ENCODE measurements around the gene EFHC1.
A peak's percentile ranks its signal among the peaks of the same experiment; 100 is the strongest.

EFHC1 gene

DNA sequence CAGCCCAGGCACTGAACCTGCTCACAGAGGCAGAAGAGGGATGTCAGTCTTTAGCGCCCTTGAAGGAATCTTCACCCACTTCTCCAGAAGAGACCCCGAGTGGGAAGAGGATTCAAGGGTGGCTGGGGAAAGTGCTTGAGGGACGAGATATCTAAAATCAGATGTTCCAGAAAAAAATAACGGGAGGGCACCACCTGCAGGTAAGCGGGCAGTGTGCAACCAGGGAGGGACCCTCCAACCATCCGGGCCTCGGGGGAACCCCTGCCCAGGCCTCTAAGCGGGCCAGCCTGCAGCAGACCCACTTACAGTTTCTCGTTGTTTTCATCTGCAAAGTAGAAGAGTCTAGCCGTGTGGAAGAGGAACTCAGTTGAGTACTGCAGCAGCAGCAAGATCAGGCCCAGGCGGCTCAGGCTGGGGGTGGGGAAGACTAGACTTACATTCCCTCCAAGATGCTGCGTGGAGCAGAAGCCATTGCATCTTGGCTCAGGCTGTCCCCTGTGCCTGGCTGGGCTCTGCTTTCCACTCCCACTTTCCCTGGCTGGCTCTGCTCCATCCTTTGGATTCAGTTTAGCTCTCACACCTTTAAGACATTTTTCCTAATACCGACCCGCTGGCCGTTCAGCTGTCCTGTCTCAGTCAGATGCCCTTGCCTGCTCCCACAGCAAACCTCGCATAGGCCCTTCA lies 85.7 kb downstream of the EFHC1 start:
- DNase-seq, result no peak

- DNase-seq, result no peak
Observed at GRCh38 chr6:52506476-52506875, 86.3 kb downstream of the EFHC1 start.

DNA sequence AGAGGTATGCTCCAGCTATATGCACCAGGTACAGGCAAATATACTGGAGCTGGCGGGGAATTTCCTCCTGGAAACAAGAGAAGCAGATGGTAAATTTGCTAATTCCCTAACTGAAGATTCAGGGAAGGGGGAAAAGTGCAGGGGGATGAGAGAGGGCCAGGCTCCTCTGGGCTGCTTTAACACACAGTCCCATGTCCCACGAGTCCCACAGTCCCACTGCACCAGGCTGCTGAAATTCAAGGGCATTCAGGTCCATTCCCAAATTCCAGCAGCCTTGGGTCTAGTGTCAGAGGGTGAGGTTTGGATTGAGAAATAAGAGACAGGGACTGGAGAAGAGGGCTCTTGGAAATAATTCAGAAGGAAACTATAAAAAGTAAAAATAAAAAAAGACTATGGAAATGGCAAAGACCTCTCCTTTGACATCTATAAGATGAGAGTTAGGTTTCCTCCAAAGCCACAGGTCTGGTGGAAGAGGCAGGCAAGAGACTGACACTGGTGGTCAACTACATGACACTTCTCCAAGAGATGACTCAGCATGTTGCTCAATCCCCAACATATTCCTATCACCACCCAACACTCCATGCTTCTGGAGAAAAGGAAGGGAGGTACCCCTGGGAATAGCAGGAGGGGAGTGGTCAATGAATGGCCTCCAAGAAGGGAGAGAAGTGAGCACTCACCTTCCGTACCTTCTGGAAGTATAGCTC lies 87.6 kb downstream of the EFHC1 start:
- DNase-seq, result no peak

DNA sequence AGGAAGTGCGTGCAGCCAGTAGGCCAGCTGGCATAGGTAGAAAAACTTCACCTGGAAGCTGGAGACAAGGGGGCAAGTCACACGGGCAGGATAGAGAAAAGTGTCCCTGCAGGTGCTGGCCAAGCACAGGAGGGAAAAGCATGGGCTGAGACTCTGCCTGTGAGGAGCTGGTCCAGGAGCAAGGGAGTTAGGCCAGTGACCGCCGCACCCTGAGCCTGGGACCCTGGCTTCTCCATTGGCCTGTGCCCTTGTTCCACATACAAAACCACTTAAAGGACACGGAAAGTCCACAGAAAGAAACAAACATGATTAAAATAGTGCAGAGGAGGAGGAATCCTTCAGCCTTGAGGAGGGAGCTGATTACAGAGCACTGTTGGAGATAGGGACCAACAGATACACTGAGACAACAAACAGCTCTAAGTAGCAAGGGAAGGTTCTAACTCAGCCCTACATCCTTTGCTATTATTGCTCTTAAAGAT lies 88.2 kb downstream of the EFHC1 start:
- DNase-seq, result no peak

- DNase-seq, result no peak
Observed at GRCh38 chr6:52509281-52510212, 89.4 kb downstream of the EFHC1 start.

DNA sequence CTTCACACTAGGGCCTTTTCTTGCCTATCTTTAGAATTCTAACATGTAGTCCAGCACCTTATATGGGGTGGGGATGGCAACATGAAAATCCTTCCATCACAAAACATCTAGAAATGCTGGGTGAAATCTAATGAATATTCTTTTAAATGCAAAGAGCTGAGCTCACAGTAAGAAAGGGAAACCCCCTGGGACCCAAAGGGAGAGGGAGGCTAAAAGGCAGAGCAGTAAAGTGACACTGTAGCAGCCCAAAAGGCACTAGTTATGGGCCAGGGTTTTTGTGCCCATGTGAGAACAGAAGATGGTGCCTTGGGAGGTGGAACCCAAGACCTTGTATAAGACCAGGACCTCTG lies 90.0 kb downstream of the EFHC1 start:
- DNase-seq, result no peak

DNA sequence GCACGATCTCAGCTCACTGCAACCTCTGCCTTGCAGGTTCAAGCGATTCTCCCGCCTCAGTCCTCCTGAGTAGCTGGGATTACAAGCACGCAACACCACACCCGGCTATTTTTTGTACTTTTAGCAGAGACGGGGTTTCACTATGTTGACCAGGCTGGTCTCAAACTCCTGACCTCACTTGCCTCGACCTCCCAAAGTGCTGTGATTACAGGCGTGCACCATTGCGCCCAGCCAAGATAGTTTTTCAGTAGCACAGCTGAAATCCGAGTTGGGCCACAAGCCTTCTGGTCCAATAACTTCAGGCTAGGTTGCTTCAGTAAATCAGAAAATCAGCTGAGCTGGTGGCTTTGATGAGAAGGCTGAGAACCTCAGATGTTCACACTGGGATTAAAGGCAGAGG lies 91.0 kb downstream of the EFHC1 start:
- no peak for DNase-seq

GRCh38 chr6:52511572-52512151 lies 91.5 kb downstream of the EFHC1 start:
- DNase-seq, result no peak

DNA sequence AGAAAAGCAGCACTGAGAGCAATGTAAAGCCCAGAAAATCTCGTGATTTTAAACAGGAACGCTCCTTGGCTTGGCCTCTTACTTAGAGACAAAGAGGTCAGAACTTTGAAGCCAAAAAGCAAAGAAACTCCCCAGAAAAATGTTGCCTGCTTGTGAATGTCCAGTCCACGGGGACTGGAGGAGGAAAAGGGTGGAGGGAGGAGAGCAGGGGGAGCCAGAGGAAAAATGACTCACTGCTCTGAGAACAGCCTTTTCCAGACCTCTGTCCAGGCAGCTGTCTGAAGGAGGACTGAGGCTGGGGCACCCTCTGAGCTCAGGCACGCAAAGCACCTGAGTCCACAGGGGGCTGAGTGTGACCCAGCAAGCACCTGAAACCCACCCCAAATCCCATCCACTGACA lies 92.1 kb downstream of the EFHC1 start:
- DNase-seq, result no peak

GRCh38 chr6:52513464-52513863 lies 93.3 kb downstream of the EFHC1 start:
- no peak for DNase-seq

DNA sequence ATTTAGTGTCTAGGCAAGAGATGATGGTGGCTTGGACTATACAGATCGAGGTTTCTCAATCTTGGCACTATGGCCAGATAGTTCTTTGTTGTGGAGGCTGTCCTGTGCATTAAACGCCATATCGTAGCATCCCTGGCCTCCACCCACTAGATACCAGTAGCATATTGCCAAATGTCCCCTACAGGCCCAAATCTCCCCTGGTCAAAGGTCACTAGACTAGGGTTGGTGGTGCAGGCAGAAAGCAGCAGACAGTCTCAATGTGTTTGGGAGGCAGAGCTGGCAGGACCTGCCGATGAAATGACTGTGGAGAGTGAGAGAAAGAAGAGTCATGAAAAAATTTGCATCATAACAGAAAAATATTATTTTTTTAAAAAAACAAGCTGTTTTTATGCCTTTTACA lies 93.8 kb downstream of the EFHC1 start:
- no peak for DNase-seq

DNA sequence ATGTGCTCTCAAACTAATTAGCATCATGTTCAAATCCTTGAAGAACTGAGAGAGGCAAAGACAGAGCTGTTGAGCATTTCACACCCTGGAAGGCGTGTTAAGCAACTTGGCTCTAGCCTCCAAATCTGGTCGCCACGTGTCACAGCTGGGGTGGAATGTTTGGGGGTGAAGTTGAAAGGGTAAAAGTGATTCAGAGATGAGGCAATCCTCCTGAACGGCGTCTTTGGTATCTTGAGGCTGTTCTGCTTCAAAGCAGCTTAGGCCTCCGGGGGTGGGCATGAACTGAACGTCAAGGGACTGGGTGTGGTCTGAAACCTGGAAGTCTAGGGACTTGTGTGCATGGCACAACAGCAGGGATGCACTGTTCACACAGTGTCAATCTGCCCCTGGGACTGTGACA lies 94.4 kb downstream of the EFHC1 start:
- no peak for DNase-seq

DNA sequence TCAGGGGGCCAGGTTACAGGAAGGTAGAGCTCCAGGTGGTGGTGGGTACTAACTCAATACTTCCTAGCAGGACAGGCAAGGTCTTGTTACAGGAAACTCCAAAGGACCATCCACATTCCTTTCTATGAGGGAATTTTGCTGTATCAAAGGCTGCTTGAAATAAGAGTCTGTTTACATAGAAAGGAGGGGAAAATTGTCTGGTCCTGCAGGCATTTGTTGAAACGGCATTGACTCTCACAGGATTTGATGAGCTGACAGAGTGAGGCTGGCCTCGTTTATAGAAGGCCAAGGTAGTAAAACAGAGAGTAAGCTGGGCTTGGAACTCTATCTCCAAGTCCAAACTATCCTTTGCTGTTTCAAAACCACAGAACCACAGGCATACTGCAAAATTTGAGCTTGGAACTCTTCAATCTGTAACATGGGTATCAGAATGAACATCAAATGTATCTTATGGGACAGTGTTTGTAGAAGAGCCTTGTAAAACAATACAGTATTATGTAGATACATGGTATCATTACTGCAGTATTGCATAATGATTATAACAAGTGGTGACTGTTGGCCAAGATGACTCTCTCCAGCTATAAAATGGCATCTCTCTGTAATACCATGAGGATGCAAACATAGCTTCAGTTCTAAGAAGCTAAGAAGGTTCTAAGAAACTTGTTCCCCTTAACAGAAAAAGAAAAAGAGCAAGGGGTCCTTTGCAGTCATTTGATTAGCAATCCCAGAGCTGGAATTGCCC lies 95.2 kb downstream of the EFHC1 start:
- DNase-seq, result no peak

- no peak for DNase-seq
Observed at GRCh38 chr6:52516269-52516668, 96.1 kb downstream of the EFHC1 start.

- DNase-seq, result no peak
Observed at GRCh38 chr6:52516943-52517342, 96.8 kb downstream of the EFHC1 start.

DNA sequence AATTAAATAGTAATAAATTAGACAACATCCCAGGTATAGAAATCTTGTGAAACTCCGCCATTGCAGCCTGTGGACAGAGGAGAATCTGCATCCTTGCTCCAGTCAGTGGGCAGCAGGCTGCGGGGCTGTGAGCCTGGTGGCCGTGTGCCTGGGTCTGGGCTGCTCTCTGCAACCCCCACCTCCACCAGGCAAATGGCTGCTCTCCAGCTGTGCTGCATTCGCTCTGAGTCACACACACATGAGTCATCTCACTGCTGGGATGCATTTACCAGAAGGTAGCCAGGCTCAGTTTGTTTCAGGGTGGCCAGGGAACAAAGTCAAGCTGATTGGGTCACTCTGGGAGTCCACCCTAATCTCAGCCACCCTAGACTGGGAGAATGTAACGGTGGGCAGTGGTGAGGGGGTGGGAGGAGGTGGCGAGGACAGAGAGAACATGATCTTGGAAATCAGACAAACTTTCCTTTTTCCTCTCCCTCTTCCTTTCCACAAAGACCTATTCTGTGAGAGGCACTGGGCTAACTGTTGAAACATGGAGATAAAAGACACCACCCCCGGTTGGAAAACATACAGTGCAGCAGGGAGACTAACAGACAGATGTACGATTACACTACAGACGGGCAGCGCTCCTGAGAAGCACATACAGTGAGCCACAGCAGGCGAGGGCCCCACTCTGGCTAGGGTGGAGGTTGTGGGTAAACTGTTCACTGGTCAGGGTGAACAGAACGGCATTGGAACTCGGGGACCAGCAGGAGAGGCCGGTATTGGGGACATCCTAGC lies 97.5 kb downstream of the EFHC1 start:
- peak; percentile 29 for DNase-seq

DNA sequence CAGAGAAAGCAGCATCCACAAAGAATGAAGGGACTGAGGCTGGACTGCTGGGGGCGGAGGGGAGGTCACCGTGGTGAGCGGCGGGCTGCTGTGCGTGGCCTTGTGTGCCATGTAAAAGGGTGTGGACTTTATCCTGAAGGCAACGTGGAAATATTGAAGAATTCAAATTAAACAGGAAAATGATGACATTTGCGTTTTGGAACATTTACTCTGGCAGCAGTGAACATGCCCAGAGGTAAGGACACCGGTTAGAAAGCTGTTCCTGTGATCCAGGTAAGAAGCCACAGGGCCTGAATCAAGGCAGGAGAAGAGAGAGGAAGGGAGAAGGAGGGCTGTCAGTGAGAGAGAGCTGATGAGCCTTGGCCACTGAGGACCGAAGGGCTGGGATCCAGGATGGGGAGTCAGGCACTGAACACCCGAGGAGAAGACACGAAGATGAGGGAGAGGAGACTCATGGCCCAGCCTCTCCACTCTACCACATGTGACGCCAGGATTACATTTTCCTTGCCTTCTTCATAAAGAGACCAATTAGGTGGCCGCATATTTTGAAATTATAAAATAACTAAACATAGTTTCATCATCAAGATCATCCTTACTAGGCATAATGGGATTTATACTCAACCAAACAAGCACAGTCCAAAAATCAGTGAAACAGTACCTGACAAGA lies 98.3 kb downstream of the EFHC1 start:
- no peak for DNase-seq

DNA sequence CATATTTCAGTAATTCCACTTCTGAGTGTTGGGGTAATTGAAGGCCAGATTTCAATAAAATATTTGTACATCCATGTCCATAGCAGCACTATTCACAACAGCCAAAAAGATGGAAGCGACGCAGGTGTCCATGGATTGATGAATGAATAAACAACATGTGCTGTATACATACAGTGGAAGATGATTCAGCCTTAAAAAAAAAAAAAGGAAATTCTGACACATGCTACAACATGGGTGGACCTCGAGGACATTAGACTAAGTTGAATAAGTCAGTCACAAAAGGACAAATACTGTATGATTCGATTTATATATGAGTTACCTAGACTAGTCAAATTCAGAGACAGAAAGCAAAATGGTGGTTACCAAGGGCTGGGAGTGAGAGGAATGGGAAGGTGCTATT lies 99.5 kb downstream of the EFHC1 start:
- DNase-seq, result no peak

- no peak for DNase-seq
Observed at GRCh38 chr6:52522151-52522626, 102.0 kb downstream of the EFHC1 start.

- no peak for DNase-seq
Observed at GRCh38 chr6:52522655-52523054, 102.5 kb downstream of the EFHC1 start.
